Smooth muscle cell of the umbilical artery (primary cell): ENCODE measurements around the gene CFAP52. TPM values are rescaled to one million over a fixed set of nuclear protein-coding genes. Genes with fewer than 3 reads are reported as not detected.

Experiments
- total RNA-seq: library from RNA; depleted of rRNA; stranded (reverse); fragments of >200 nt; gene quantifications from 2 replicates; pipeline ENCODE4 v1.2.3, GENCODE V29; 2014

CFAP52 gene
- total RNA-seq = not detected in 2 replicates

GRCh38 chr17:9576521-9577372 is at the start of gene CFAP52:
Gene CFAP52, plus strand, starts transcription at chr17:9576642. Its CDS starts 54 bp downstream, at chr17:9576696.

DNA sequence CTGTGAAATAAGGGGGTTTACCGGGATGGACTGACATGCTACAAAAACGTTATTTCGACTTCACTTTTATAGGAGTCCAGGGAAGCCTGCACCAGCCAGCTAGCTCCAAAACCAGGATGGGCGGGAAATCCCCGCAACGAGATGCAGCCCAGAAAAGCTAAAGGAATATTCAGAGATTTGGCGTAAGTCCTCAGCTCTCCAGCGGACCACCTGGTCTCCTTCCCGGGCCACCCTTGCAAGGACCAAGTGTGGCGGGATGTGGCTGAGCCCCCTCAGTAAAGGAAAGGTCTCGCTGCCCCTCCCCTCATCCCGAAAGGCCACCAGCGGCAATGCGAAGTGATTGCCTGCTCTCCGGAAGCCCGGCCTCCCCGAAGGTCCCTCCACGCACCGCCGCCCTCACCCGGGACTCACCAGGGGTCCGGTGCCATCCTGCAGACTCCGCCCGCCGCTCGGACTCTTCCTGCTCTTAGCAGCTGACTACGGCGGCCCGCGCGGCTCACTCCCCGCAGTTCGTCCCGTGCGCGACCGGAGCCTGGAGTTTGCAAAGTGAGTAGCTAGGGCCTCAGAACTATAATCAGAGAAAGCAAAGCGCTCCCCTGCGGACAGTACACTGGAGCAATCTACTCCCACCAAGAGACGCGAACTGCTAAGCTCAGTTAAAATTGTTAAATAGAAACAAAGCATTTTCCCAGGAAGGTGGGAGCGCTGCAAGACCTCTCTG is 901 bp upstream of the CFAP52 start, which contains the start of gene STX8:
Gene STX8, minus strand, starts transcription at position 440 of the 721 bp plus-strand sequence. Its CDS starts 12 bp downstream, at position 428.

GRCh38 chr17:9644910-9645751 is 68.7 kb downstream of the CFAP52 start, which contains the start of gene USP43:
Gene USP43, plus strand, starts transcription at chr17:9645517. Its CDS starts 116 bp downstream, at chr17:9645633.

Other genes with a start within 250 kb of the CFAP52 start
- gene STX8, start 822 bp upstream of the CFAP52 start, total RNA-seq = 67.0 and 75.7 TPM in 2 replicates
- under 0.01 TPM in 1 of 2 replicates, not detected in the other for gene USP43, start 68.9 kb downstream of the CFAP52 start, total RNA-seq
- not detected in 2 replicates for gene DHRS7C, start 214.9 kb downstream of the CFAP52 start, total RNA-seq
- not detected in 2 replicates for gene GSG1L2, start 245.4 kb downstream of the CFAP52 start, total RNA-seq
- gene GLP2R, start 249.3 kb downstream of the CFAP52 start, total RNA-seq = under 0.01 TPM in 1 of 2 replicates, not detected in the other